Activated CD8-positive, alpha-beta T cell treated with anti-CD3 and anti-CD28 coated beads for 36 hours (primary cell): ENCODE data around the gene WDR20. TPM values are rescaled to one million over a fixed set of nuclear protein-coding genes. Genes with fewer than 3 reads are reported as not detected.

Experiments used
- ATAC-seq: fragments of 200-7000 bp; cut with Tn5 transposase; one replicate; pipeline ENCODE4 v1.10.0; 2021; ENCODE audit warnings: mild to moderate bottlenecking, moderate library complexity
- CTCF ChIA-PET: fragments of 350-600 bp; sonication (Branson Sonifier 250); formaldehyde crosslinking; loops from one replicate; lab custom pipeline; 2021; ENCODE audit warnings: antibody characterized with exemption; lab: Charles Lee
- POLR2A ChIA-PET: fragments of 350-600 bp; sonication (Branson Sonifier 250); formaldehyde crosslinking; loops from one replicate; lab custom pipeline; 2021; ENCODE audit warnings: antibody characterized with exemption; lab: Charles Lee
- DNase-seq: peaks from one replicate; pipeline ENCODE4 v3.0.0-alpha.2; 2020
- H3K27ac Mint-ChIP-seq: one replicate; pipeline ENCODE4 v1.8.0; 2021; ENCODE audit warnings: mild to moderate bottlenecking, mixed read lengths
- H3K27me3 Mint-ChIP-seq: one replicate; pipeline ENCODE4 v1.8.0; 2021; ENCODE audit warnings: mixed read lengths
- H3K36me3 Mint-ChIP-seq: one replicate; pipeline ENCODE4 v1.8.0; 2021; ENCODE audit warnings: low read depth, mixed read lengths
- H3K4me1 Mint-ChIP-seq: one replicate; pipeline ENCODE4 v1.8.0; 2021; ENCODE audit warnings: low read depth, mixed read lengths
- H3K4me3 Mint-ChIP-seq: one replicate; pipeline ENCODE4 v1.8.0; 2021; ENCODE audit warnings: mild to moderate bottlenecking, moderate library complexity, mixed read lengths
- H3K9me3 Mint-ChIP-seq: one replicate; pipeline ENCODE4 v1.8.0; 2021; ENCODE audit warnings: mixed read lengths
- CTCF ChIP-seq: fragments of 200-600 bp; IDR thresholded peaks from one replicate; pipeline ENCODE4 v1.8.0; 2022; ENCODE audit warnings: antibody characterized with exemption, mild to moderate bottlenecking
- intact Hi-C: fragments of 100-400 bp; cut with micrococcal nuclease; formaldehyde crosslinking; loops from one replicate; pipeline ENCODE4 v1.10.0; 2022
- total RNA-seq, 2 experiments: library from RNA; stranded (reverse); gene quantifications; one replicate each; pipeline ENCODE4 v1.2.3, GENCODE V29; 2021

The WDR20 gene
- total RNA-seq, 2 experiments from 2014 or later: 18.5 to 21.6 TPM

- ChIA-PET CTCF (no interaction called here), POLR2A (no interaction called here)
- no peaks in the 10 kb centered on the region for H3K36me3 Mint-ChIP-seq
- TF ChIP-seq CTCF: no peak
- H3K9me3 Mint-ChIP-seq: no peaks in the 10 kb centered on the region
- no peak for ATAC-seq
- no peak overlapping the region for H3K27ac Mint-ChIP-seq
- intact Hi-C loops: no loop called here
- H3K4me3 Mint-ChIP-seq: no peak overlapping the region
- H3K27me3 Mint-ChIP-seq: peaks cover 2% of the 10 kb centered on the region
- no peak for DNase-seq
- no peaks in the 10 kb centered on the region for H3K4me1 Mint-ChIP-seq
These were observed 108.4 kb downstream of the WDR20 start for GRCh38 chr14:102248121-102248520.

GRCh38 chr14:102249041-102249440 lies 109.3 kb downstream of the WDR20 start:
- Mint-ChIP-seq H3K4me3 (no peak overlapping the region), H3K36me3 (no peaks in the 10 kb centered on the region), H3K4me1 (no peaks in the 10 kb centered on the region), H3K9me3 (no peaks in the 10 kb centered on the region), H3K27me3 (peaks cover 2% of the 10 kb centered on the region), H3K27ac (no peak overlapping the region)
- intact Hi-C loops: no loop called here
- ATAC-seq (no peak), DNase-seq (no peak)
- POLR2A ChIA-PET: no interaction called here
- CTCF ChIA-PET: no interaction called here
- TF ChIP-seq CTCF: no peak

- ChIA-PET POLR2A (no interaction called here), CTCF (no interaction called here)
- no peak overlapping the region for H3K4me3 Mint-ChIP-seq
- no peaks in the 10 kb centered on the region for H3K36me3 Mint-ChIP-seq
- no peak overlapping the region for H3K27ac Mint-ChIP-seq
- DNase-seq (no peak), ATAC-seq (no peak)
- peaks cover 2% of the 10 kb centered on the region for H3K27me3 Mint-ChIP-seq
- H3K4me1 Mint-ChIP-seq: no peaks in the 10 kb centered on the region
- no peak for TF ChIP-seq CTCF
- no peaks in the 10 kb centered on the region for H3K9me3 Mint-ChIP-seq
- intact Hi-C loops: no loop called here
These were observed 110.3 kb downstream of the WDR20 start for GRCh38 chr14:102249981-102250380.

GRCh38 chr14:102250636-102251035 lies 110.9 kb downstream of the WDR20 start:
- no peak for TF ChIP-seq CTCF
- no peaks in the 10 kb centered on the region for H3K36me3 Mint-ChIP-seq
- no peaks in the 10 kb centered on the region for H3K9me3 Mint-ChIP-seq
- peaks cover 2% of the 10 kb centered on the region for H3K27me3 Mint-ChIP-seq
- ChIA-PET CTCF (interaction anchor here (1.5 kb wide), 1 partner anchor 64 kb away, joined by 3 read pairs; no protein-coding TSS in a partner anchor), POLR2A (no interaction called here)
- no peak overlapping the region for H3K4me3 Mint-ChIP-seq
- ATAC-seq (no peak), DNase-seq (no peak)
- no peak overlapping the region for H3K27ac Mint-ChIP-seq
- H3K4me1 Mint-ChIP-seq: no peaks in the 10 kb centered on the region
- intact Hi-C loops: no loop called here

GRCh38 chr14:102251161-102251560 lies 111.5 kb downstream of the WDR20 start:
- DNase-seq (no peak), ATAC-seq (no peak)
- ChIA-PET POLR2A (no interaction called here), CTCF (interaction anchor here (1.5 kb wide), 1 partner anchor 63 kb away, joined by 3 read pairs; no protein-coding TSS in a partner anchor)
- intact Hi-C loops: no loop called here
- H3K4me1 Mint-ChIP-seq: no peaks in the 10 kb centered on the region
- no peak overlapping the region for H3K27ac Mint-ChIP-seq
- no peaks in the 10 kb centered on the region for H3K9me3 Mint-ChIP-seq
- no peak overlapping the region for H3K4me3 Mint-ChIP-seq
- no peak for TF ChIP-seq CTCF
- H3K27me3 Mint-ChIP-seq: peaks cover 2% of the 10 kb centered on the region
- no peaks in the 10 kb centered on the region for H3K36me3 Mint-ChIP-seq
